Motor neuron (in vitro differentiated cells): ENCODE measurements around the gene GNAQ. TPM values are rescaled to one million over a fixed set of nuclear protein-coding genes. Genes with fewer than 3 reads are reported as not detected.
A peak's percentile ranks its signal among the peaks of the same experiment; 100 is the strongest.

Experiments
- ATAC-seq, 8 experiments: fragments of 200-7000 bp; cut with Tn5 transposase; replicated peaks in 6 of 8; 2 replicates each; pipeline ENCODE4 v1.8.0; 2021; ENCODE audit warnings: mild to moderate bottlenecking in 8 of 8, moderate library complexity in 8 of 8
- H3K27ac ChIP-seq, 2 donors: fragments of 250-450 bp; sonication (Bioruptor Pico); 2 replicates each; pipeline ENCODE4 v1.9.0; 2021; ENCODE audit warnings: antibody characterized with exemption in 2 of 2, mild to moderate bottlenecking in 2 of 2, moderate library complexity in 1 of 2
- H3K4me1 ChIP-seq, 2 donors: fragments of 250-450 bp; sonication (Bioruptor Pico); replicated peaks in 1 of 2; 2 replicates each; pipeline ENCODE4 v1.6.1; 2021; ENCODE audit warnings: antibody characterized with exemption in 2 of 2, mild to moderate bottlenecking in 2 of 2, moderate library complexity in 1 of 2
- H3K4me3 ChIP-seq, 5 donors: fragments of 250-450 bp; sonication (Bioruptor Pico); 2 replicates each; pipeline ENCODE4 v1.9.0; 2021; ENCODE audit warnings: antibody characterized with exemption in 5 of 5, mild to moderate bottlenecking in 5 of 5, moderate library complexity in 4 of 5
- WGBS, 10 experiments: fragments of 450-650 bp; shearing (Covaris generic); methylation state at CpG; one replicate each; pipeline ENCODE4 v1.0.0; 2022; 5-methylcytosine and 5-hydroxymethylcytosine counted together
- in situ Hi-C, 9 experiments: fragments of 400-800 bp; cut with MboI; loops; one replicate each; pipeline ENCODE4 v1.15.0; 2021; ENCODE audit warnings: low sequenced_read_pairs in 9 of 9, low pct_unique_long_range_greater_than_20kb in 2 of 9; ENCODE audit not compliant: unreplicated experiment in 9 of 9
- total RNA-seq, 8 experiments: library from RNA; unstranded; fragments of 300-600 nt; gene quantifications; 2 replicates each; pipeline versions ENCODE4 v1.2.3 to v1.2.4, GENCODE V29; 2022

Gene GNAQ
- total RNA-seq, 8 experiments from 2014 or later: 10.5 to 84.7 (median 37.9) TPM

GRCh38 chr9:77847626-77848025 lies 184.0 kb downstream of the GNAQ start:
- H3K4me3 ChIP-seq: no peak overlapping the region
- H3K27ac ChIP-seq: no peak overlapping the region
- ATAC-seq: no peak
- H3K4me1 ChIP-seq: peaks cover 24 to 36% of the 10 kb centered on the region in 2 donors
- 60 to 100% (median 89%) methylated on average over 1 to 2 of the region's 2 CpGs; no CpG with 5 or more reads in 4 of the 10 experiments for WGBS, 10 experiments
- in situ Hi-C loops: no loop called here

GRCh38 chr9:77847059-77847499 lies 184.5 kb downstream of the GNAQ start:
- in situ Hi-C loops: no loop called here
- 70 to 100% (median 92%) methylated on average over 1 to 7 of the region's 8 CpGs for WGBS, 10 experiments

GRCh38 chr9:77844415-77844814 lies 187.2 kb downstream of the GNAQ start:
- peaks cover 20 to 35% of the 10 kb centered on the region in 2 donors for H3K4me1 ChIP-seq
- no peak overlapping the region for H3K4me3 ChIP-seq
- 90 to 100% (median 98%) methylated on average over 1 to 4 of the region's 4 CpGs; no CpG with 5 or more reads in 3 of the 10 experiments for WGBS, 10 experiments
- no peak overlapping the region for H3K27ac ChIP-seq
- in situ Hi-C loops: no loop called here
- no peak for ATAC-seq

More at GRCh38 chr9:77847059-77847499, 184.5 kb downstream of the GNAQ start:
- Histone ChIP-seq H3K4me1 (peaks cover 24 to 36% of the 10 kb centered on the region in 2 donors), H3K4me3 (no peak overlapping the region), H3K27ac (no peak overlapping the region)
- ATAC-seq: no peak

- H3K27ac ChIP-seq: no peak overlapping the region
- peak in 2 of 8 experiments; percentile 24 to 43 for ATAC-seq
- H3K4me1 ChIP-seq: peaks cover 19 to 29% of the 10 kb centered on the region in 2 donors
- 88 to 100% (median 94%) methylated on average over 1 of the region's 1 CpG; no CpG with 5 or more reads in 6 of the 10 experiments for WGBS, 10 experiments
- in situ Hi-C loops: no loop called here
- no peak overlapping the region for H3K4me3 ChIP-seq
Observed at GRCh38 chr9:77843871-77844155, 187.8 kb downstream of the GNAQ start.

- in situ Hi-C loops: no loop called here
- Histone ChIP-seq H3K4me3 (no peak overlapping the region), H3K27ac (no peak overlapping the region), H3K4me1 (peaks cover 14 to 23% of the 10 kb centered on the region in 2 donors)
- ATAC-seq: peak in 1 of 8 experiments; percentile 38
- 79 to 100% (median 87%) methylated on average over 1 to 3 of the region's 4 CpGs; no CpG with 5 or more reads in 1 of the 10 experiments for WGBS, 10 experiments
Observed at GRCh38 chr9:77843076-77843870, 188.3 kb downstream of the GNAQ start.

- no peak overlapping the region for H3K27ac ChIP-seq
- ATAC-seq: peak in 2 of 8 experiments; percentile 30 to 35
- in situ Hi-C loops: no loop called here
- peaks cover 8 to 15% of the 10 kb centered on the region in 2 donors for H3K4me1 ChIP-seq
- H3K4me3 ChIP-seq: no peak overlapping the region
- 15 to 100% (median 90%) methylated on average over 1 to 3 of the region's 3 CpGs; no CpG with 5 or more reads in 1 of the 10 experiments for WGBS, 10 experiments
Observed at GRCh38 chr9:77841739-77842386, 189.7 kb downstream of the GNAQ start.

GRCh38 chr9:77839459-77840140 lies 192.0 kb downstream of the GNAQ start:
- in situ Hi-C loops: no loop called here
- Histone ChIP-seq H3K27ac (no peak overlapping the region), H3K4me1 (no peaks in the 10 kb centered on the region), H3K4me3 (no peak overlapping the region)
- 40 to 100% (median 71%) methylated on average over 3 to 6 of the region's 6 CpGs; no CpG with 5 or more reads in 1 of the 10 experiments for WGBS, 10 experiments
- peak in 2 of 8 experiments; percentile 36 to 61 for ATAC-seq

- ATAC-seq: no peak
- H3K4me1 ChIP-seq: no peaks in the 10 kb centered on the region
- no peak overlapping the region for H3K27ac ChIP-seq
- in situ Hi-C loops: no loop called here
- WGBS, 10 experiments: 0 to 100% (median 85%) methylated on average over 1 of the region's 1 CpG; no CpG with 5 or more reads in 3 of the 10 experiments
- H3K4me3 ChIP-seq: no peak overlapping the region
Observed at GRCh38 chr9:77838986-77839385, 192.6 kb downstream of the GNAQ start.

GRCh38 chr9:77834898-77835488 lies 196.6 kb downstream of the GNAQ start:
- in situ Hi-C loops: no loop called here
- WGBS, 10 experiments: 56 to 100% (median 93%) methylated on average over 1 to 4 of the region's 4 CpGs
- peaks cover 0 to 2% of the 10 kb centered on the region in 2 donors for H3K4me1 ChIP-seq
- ATAC-seq: no peak
- no peak overlapping the region for H3K27ac ChIP-seq
- no peak overlapping the region for H3K4me3 ChIP-seq

GRCh38 chr9:77833561-77834429 lies 197.8 kb downstream of the GNAQ start:
- peak in 2 of 8 experiments; percentile 61 to 83 for ATAC-seq
- no peak overlapping the region for H3K4me3 ChIP-seq
- H3K27ac ChIP-seq: no peak overlapping the region
- 8 to 100% (median 90%) methylated on average over 1 of the region's 1 CpG; no CpG with 5 or more reads in 1 of the 10 experiments for WGBS, 10 experiments
- peaks cover 0 to 3% of the 10 kb centered on the region in 2 donors for H3K4me1 ChIP-seq
- in situ Hi-C loops: no loop called here

GRCh38 chr9:77832639-77833038 lies 199.0 kb downstream of the GNAQ start:
- ATAC-seq: no peak
- Histone ChIP-seq H3K4me1 (peaks cover 0 to 10% of the 10 kb centered on the region in 2 donors), H3K4me3 (no peak overlapping the region), H3K27ac (no peak overlapping the region)
- in situ Hi-C loops: no loop called here
- WGBS, 10 experiments: 78 to 100% (median 91%) methylated on average over 1 to 7 of the region's 9 CpGs; no CpG with 5 or more reads in 2 of the 10 experiments

GRCh38 chr9:77831781-77832180 lies 199.8 kb downstream of the GNAQ start:
- Histone ChIP-seq H3K27ac (no peak overlapping the region), H3K4me1 (peaks cover 0 to 10% of the 10 kb centered on the region in 2 donors), H3K4me3 (no peak overlapping the region)
- 88 to 100% (median 100%) methylated on average over 1 of the region's 1 CpG; no CpG with 5 or more reads in 4 of the 10 experiments for WGBS, 10 experiments
- in situ Hi-C loops: no loop called here
- no peak for ATAC-seq
